ENCODE measurements around the gene SGCB.

SGCB gene

DNA sequence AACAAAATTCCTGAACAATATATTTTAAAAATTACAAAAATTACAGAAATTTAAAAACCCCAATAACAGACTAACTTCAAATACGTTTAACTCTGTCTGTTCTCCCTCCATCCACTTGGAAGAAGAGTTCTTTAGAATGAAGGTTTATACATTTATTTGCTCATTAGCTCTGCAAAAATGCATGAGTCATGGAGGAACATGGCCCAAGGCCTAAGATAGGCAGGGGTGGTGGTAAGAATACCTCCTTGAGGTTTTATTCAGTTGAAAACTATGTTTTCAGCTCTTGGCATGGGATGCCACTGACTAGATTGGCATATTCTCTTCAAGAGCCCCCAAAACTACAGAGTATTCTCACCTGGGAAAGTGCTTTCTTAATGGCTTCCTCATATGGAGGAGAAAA, 9.1 kb downstream of the SGCB start:
- no peaks in the 10 kb centered on the region for H3K9me3 ChIP-seq (ENCODE audit: control insufficient read depth, insufficient read depth, low read length)
- no peaks in the 10 kb centered on the region for H3K27me3 ChIP-seq (ENCODE audit: control insufficient read depth, low read length)
- H4K20me1 ChIP-seq (ENCODE audit: control insufficient read depth, insufficient read depth, low read depth, low read length): no peaks in the 10 kb centered on the region
- no peaks in the 10 kb centered on the region for H3K9me2 ChIP-seq (replicated peaks; ENCODE audit: control insufficient read depth, low read length)
- peaks cover 65% of the 10 kb centered on the region for H3K36me3 ChIP-seq (ENCODE audit: control insufficient read depth, low read length)
- 0 out of 2 replicates have a peak, but pooled peaks cover 4% of the 10 kb centered on the region for H3K79me2 ChIP-seq (ENCODE audit: control insufficient read depth, low read length)
- peaks cover 14% of the 10 kb centered on the region for H3F3A ChIP-seq (ENCODE audit: control insufficient read depth, insufficient read depth)
- H3K4me1 ChIP-seq (ENCODE audit: control insufficient read depth, low read length): no peaks in the 10 kb centered on the region
- TF ChIP-seq CTCF (IDR thresholded peaks at IDR 0.05; ENCODE audit: low read depth, low read length, poor library complexity, severe bottlenecking) (no peak), EZH2phosphoT487 (IDR thresholded peaks at IDR 0.05; ENCODE audit: borderline replicate concordance, low read length) (no peak)
- H3K4me2 ChIP-seq (ENCODE audit: low read length): no peak overlapping the region
- no peak overlapping the region for H3K27ac ChIP-seq (ENCODE audit: low read depth, low read length)
- H3K4me3 ChIP-seq (ENCODE audit: low read length): no peak overlapping the region

DNA sequence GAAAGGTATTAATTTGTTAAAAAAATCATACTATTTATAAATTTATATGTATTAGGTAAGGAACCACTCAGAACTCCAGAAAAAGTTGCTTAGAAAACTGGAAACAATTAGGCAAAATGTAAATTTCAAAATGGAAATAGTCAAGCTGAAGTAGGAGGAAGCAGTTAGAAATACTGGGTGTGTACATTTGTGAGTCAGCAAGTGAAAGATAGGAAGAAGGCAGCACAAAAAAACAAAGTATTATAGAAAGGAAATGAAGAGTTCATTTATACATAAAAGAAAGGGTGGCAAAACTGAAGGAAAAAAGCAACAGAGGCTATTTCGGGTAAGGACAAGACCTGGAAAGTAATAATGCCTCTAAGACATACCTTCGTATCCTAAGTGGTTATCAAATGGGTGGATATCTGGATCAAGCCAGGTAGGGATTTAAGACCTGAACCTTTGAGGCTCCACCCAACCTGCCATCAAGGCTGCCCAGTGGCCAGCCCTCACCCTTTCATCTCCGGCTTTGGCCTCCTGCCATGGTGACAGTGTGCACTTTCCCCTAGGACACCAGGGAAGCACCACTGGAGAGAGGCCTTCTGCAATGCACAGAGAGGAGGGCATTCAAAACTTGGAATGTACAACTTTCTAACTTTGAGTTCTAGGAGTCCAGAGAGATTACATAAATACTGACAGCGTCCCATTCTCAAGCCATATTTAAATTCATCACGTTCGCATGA, 18.0 kb downstream of the SGCB start, which contains the start of gene LRRC66:
Gene LRRC66 (minus strand): TSS at position 428 of the 722 bp plus-strand sequence. CDS start 2,750 bp downstream, outside the sequence.
- no peak within 1 kb of the TSS for H3K4me2 ChIP-seq (ENCODE audit: low read length)
- no peaks in the 10 kb centered on the region for H3F3A ChIP-seq (ENCODE audit: control insufficient read depth, insufficient read depth)
- peaks cover 3% of the 10 kb centered on the region for H3K4me1 ChIP-seq (ENCODE audit: control insufficient read depth, low read length)
- no peaks in the 10 kb centered on the region for H3K27me3 ChIP-seq (ENCODE audit: control insufficient read depth, low read length)
- H3K27ac ChIP-seq (ENCODE audit: low read depth, low read length): no peak within 1 kb of the TSS
- TF ChIP-seq EZH2phosphoT487 (IDR thresholded peaks at IDR 0.05; ENCODE audit: borderline replicate concordance, low read length) (no peak), CTCF (IDR thresholded peaks at IDR 0.05; ENCODE audit: low read depth, low read length, poor library complexity, severe bottlenecking) (no peak)
- peaks cover 23% of the 10 kb centered on the region for H3K36me3 ChIP-seq (ENCODE audit: control insufficient read depth, low read length)
- H3K9me3 ChIP-seq (ENCODE audit: control insufficient read depth, insufficient read depth, low read length): no peaks in the 10 kb centered on the region
- H3K4me3 ChIP-seq (ENCODE audit: low read length): no peak within 1 kb of the TSS
- no peaks in the 10 kb centered on the region for H3K9me2 ChIP-seq (replicated peaks; ENCODE audit: control insufficient read depth, low read length)
- no peaks in the 10 kb centered on the region for H4K20me1 ChIP-seq (ENCODE audit: control insufficient read depth, insufficient read depth, low read depth, low read length)
- no peaks in the 10 kb centered on the region for H3K79me2 ChIP-seq (ENCODE audit: control insufficient read depth, low read length)

DNA sequence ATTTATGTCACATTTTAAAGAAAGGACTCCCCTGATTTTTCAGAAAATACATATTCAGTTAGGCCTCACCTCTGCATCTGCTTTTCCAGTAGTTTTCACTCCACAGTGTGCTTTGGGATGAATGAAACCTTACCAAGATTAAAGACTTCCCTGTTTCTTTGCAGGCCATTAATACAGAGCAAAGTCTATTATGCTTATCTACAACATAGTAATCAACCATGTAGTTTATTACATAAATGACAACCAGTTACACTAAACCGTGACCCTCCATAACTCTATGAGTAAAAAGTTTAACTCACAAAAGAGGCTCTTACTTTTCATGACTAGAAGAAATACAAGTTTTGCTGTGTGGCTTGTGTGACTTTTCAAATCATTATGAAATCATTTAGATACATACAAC, 20.3 kb downstream of the SGCB start:
- Histone ChIP-seq H3K79me2 (ENCODE audit: control insufficient read depth, low read length) (no peaks in the 10 kb centered on the region), H3K4me1 (ENCODE audit: control insufficient read depth, low read length) (peaks cover 7% of the 10 kb centered on the region), H3K27ac (ENCODE audit: low read depth, low read length) (no peak overlapping the region), H4K20me1 (ENCODE audit: control insufficient read depth, insufficient read depth, low read depth, low read length) (no peaks in the 10 kb centered on the region), H3K36me3 (ENCODE audit: control insufficient read depth, low read length) (peaks cover 6% of the 10 kb centered on the region), H3K9me2 (replicated peaks; ENCODE audit: control insufficient read depth, low read length) (no peaks in the 10 kb centered on the region), H3K4me3 (ENCODE audit: low read length) (no peak overlapping the region), H3K27me3 (ENCODE audit: control insufficient read depth, low read length) (no peaks in the 10 kb centered on the region), H3K9me3 (ENCODE audit: control insufficient read depth, insufficient read depth, low read length) (no peaks in the 10 kb centered on the region), H3F3A (ENCODE audit: control insufficient read depth, insufficient read depth) (no peaks in the 10 kb centered on the region), H3K4me2 (ENCODE audit: low read length) (no peak overlapping the region)
- TF ChIP-seq EZH2phosphoT487 (IDR thresholded peaks at IDR 0.05; ENCODE audit: borderline replicate concordance, low read length) (no peak), CTCF (IDR thresholded peaks at IDR 0.05; ENCODE audit: low read depth, low read length, poor library complexity, severe bottlenecking) (no peak)

Data from DOHH2 (cell line).